HG03432 (cell line): ENCODE results near the gene C11orf58.

Experiments
- ATAC-seq: cut with Tn5 transposase; IDR thresholded peaks from one replicate; pipeline ENCODE4 v1.9.1; 2021; ENCODE audit warnings: mild to moderate bottlenecking, moderate library complexity; ENCODE audit not compliant: unreplicated experiment

Gene C11orf58

DNA sequence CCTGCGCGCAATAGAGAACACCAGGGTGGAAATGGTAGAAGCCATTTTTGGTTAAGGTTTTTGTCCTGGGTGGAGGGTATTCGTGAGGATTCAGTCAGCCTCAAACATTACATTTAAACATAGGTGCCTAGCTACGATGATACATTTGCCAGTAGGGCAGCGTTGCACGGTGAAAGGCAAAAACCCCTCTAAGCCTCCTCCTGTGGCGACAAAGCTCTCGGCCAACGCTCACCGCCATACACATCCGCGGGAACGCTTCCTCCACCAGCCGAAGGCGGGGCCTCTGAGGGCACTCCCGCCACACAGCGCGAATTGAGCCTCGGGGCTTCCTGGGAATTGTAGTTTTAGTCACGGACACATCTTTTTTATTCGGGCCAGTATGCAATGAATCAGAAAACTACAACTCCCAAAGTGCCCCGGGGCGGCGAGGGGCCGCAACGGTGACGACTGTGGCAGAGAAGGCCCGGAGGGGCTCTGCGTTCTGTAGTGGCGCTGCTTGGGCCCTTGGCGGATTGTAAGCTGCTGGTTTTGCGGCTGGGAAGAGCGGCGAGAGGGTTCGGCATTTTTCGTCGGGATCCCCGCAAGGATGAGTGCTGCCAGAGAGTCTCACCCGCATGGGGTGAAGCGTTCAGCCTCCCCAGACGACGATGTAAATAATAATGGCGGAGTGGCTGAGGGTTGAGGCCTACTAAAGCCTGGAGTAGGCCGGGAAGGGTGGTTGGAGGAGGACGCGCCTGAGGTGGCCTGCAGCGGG, at the start of gene C11orf58:
Gene C11orf58, plus strand, starts transcription at position 455 of the 754 bp plus-strand sequence. Its CDS starts 132 bp downstream, at position 587.
- peak; percentile 98 for ATAC-seq

DNA sequence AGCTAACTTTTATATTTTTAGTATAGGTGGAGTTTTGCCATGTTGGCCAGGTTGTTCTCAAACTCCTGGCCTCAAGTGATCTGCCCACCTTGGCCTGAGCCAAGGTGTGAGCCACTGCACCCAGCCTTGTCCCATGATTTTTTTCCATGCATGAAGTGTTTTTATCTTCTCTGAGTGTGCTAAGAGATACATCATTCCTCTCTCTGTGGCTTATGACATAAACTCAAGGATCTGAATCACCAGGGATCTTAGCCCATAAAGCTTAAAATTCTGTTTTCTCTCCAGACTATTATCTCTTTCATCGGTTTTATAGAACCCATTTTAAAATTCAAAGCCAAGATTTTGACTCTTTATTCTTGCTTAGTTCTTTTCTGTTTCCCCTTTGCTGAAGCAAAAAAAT, 48.4 kb upstream of the C11orf58 start:
- no peak for ATAC-seq

DNA sequence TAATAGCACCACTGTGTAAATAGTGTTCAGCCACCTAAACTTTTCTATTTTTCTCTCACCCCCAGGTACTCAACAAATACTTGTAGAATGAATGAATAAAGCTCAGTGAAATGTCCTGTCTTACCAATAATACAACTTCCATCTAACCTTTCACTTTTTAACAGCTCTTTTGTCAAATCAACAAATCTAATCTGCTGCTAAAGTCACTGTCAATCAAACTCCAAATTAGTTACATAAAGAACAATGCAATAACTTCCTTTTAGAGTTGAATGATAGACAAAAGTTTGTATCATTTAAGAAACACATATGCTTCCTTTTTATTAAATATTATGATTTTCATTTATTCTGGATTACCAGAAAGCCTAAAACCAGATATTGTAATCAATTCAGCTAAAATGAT, 34.7 kb upstream of the C11orf58 start:
- no peak for ATAC-seq

DNA sequence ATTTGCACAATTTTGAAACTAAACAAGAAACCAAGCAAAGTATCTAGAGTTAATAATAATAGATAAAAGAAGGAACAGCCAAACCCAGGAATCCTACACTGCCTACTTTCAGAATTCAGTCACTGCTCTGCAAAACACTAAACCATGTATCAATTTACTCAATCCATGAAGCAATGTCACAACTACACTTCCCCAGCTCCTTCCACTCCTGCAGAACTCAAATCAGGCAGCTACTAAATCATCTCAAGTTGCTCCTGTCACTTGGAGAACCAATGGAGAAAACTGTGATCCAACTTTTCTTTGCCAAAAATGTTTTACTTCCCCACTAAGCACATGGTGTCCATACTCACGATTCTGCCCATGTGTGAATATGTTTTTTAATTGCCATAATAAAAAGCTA, 24.9 kb upstream of the C11orf58 start:
- no peak for ATAC-seq

DNA sequence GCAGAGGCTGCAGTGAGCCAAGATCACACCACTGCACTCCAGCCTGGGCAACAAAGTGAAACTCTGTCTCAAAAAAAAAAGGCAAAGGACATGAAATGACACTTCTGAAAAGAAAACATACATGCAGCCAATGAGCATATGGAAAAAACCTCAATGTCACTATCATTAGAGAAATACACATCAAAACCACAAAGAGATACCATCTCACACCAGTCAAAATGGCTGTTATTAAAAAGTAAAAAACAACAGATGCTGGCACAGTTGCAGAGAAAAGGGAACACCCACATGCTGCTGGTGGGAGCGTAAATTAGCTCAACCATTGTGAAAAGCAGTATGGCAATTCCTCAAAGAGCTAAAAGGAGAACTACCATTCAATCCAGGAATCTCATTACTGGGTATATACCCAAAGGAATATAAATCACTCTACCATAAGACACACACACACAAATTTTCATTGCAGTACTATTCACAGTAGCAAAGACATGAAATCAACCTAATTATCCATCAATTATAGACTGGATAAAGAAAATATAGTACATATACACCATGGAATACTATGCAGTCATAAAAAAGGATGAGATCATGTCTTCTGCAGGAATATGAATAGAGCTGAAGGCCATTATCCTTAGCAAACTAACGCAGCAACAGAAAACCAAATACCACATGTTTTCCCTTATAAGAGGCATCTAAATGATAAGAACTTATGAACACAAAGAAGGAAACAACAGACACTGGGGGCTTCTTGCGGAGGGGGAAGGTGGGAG, 15.7 kb upstream of the C11orf58 start:
- no peak for ATAC-seq

DNA sequence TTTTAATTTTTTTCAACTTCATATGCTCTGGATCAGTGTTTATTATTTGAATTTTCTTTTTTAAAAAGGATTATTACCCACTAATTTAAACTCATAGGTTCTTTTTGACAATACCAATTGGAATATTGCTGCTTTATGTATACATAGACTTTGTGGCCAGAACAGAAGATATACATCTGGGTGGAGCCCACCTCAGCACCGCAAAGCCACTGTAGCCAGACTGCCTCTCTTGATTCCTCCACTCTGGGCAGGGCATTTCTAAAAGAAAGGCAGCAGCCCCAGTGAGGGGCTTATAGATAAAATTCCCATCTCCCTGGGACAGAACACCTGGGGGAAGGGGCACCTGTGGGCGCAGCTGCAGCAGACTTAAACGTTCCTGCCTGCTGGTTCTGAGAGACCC, 10.6 kb upstream of the C11orf58 start:
- ATAC-seq = no peak

DNA sequence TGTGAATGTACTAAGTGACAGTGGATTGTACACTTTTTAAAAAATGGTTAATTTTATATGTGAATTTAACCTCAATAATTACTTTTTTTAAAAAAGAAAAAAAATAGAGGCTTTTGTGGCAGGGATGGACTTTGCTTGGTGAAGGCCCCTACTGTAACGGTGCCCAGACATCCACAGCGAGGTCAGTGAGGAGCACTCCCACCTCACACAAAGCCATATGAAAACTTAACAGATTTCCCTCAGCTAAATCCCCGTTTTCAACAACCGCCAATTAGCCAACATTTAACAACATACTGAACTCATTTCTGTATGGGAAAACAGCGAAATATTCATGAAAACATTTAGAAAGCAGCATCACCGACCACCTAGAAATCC, 642 bp upstream of the C11orf58 start:
- peak; percentile 19 for ATAC-seq

DNA sequence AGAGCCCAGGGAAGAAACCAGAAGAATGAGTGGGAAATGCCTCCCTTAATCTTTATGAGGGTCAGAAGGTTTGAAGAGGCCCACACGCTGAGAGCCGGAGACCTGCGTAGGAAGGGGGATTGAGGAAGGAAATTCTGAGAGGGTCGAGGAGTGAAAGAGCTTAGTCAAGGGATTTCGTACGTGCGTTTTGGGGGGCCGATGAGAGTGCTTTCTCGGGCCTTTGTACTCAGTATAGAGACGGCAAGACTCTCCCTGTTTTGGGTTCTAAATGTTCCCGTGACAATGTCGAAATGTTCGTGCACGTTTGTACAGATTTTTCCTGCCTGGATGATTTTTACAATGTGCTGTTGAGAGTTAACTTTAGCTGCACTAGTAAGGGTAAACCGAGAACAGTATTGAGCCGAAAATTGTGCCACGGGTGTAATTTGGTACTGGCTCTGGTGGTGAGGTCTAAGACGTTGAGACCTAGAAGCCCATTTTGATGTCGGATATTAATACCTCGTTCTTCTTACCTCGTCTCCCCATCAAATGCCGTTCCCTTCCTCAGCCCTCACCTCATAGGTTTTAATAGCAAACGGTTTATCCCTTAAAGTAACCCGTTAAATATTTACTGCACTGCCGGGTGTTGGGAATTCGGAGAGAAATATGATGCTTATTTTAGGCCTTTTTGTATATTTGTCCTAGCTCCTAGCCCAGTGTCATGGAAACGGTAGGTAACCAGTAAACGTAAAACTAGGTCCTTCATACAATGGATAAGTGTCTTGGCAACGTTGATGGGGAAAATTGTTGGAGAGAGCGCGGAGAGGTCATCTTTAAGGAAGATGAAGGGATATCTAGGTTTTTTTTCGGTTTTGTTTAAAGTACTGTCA, 734 bp downstream of the C11orf58 start:
- ATAC-seq = no peak

DNA sequence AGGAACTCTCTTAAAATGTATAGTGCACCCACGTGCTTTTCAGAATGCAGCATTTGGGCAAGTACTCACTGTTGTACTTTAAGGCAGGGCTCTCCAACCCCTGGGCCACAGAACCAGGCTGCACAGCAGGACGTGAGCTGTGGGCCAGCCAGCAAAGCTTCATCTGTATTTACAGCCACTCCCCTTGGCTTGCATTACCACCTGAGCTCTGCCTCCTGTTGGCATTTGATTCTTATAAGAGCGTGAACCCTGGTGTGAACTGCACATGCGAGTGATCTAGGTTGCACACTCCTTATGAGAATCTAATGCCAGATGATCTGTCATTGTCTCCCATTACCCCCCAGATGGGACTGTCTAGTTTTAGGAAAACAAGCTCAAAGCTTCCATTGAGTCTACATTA, 3.0 kb downstream of the C11orf58 start:
- no peak for ATAC-seq

DNA sequence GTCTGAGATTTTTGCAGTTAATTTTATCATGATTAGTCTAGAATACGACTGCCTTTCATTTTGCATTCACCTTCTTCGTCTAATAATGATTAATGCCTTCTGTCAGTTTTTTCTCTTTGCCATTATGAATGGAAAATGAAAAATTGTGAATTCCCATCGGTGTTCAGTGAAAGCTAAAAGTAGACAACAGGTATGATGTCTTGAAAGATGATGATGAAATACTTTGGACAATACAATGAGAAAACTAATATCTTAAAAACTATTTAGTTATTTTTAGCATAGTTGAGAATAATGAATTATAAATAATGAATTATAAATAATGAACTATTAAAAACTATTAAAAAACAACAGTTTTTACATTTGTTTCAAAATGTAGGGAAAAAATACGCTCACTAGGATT, 5.0 kb downstream of the C11orf58 start:
- ATAC-seq = no peak

DNA sequence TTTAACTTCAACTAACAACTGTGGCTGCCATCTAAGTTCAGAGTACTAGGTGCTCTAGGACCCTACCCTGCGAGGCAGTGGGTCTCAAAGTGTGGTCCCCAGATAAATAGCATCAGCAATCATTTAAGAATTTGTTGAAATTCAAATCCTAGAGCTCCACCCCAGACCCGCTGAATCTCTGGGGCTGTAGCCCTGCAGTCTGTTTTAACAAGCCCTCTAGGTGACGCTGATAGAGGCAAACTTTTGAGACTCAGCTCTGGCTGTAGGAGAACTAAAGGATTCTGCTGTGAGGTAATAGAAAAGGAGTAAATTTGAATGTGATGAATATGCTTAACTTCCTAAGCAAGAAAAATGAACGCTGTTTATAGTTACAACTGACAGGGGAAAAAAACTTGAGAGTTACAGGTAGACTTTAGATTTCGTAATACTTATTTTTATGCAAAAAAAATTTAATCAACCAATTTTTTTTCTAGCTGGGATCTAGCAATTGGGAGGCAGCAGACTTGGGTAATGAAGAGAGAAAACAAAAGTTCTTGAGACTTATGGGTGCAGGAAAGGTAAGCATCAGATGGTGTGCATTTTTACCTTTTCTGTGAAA, 5.8 kb downstream of the C11orf58 start:
- ATAC-seq = no peak

DNA sequence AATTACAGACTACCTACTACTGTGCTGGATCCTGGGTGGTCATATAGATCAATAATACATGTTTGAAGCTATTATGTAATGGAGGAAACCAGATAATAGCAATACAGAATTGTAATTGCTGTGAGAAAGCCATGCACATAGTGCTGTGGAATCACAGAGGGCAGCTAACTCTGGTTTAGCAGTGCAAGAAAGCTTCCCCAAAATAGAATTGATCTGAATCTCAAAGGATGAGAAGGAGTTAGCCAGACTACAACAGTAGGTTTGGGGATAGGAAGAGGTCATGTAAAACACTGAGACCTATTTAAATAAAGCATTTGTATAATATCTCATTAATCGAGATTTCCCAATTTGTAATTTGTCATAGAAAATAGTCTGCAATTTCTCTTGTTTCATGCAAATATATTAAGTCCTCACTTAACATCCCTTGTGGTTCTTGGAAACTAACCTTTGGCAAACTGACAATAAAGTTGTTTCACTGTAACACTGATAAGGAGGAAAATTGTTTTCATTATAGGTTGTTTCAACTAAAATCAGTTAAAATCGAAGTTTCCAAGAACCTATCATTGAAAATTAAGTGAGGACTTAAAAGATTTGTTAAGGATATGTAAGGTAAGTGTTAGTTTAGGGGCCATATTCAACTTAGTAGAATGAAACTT, 7.6 kb downstream of the C11orf58 start:
- ATAC-seq = no peak

DNA sequence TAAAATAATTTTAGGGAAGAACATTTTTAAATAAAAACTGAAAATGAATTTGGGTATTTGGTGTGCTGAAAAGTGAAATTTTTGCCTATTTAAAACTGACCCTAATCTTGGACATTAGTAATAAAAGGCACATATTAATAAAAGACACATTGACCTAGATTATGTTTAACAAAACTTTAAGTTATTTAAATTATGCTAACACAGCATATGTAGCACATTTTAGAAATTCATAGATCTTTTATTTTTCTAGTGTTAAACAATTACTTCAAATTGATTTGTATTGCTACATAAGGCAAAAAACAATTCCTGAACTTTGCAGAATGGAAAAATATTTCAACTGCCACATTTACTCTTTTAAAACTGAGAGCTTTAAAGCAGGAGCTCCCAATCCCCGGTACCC, 10.6 kb downstream of the C11orf58 start:
- no peak for ATAC-seq

DNA sequence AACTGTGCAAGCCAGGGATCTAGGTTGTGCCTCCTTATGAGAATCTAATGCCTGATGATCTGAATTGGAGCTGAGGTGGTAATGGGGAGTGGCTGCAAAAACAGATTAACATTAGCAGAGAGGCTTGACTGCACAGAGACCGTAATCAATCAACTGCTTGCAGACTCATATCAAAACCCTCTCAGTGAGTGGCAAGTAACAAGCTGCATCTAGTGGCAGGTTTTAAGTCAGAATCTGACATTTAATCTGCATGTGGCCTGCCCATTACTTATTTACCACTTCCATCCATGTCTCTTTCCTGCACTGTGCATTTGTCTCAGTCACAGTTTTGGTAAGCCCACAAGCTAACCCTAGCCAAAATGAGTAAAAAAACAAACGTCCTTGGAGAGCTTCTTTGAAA, 11.2 kb downstream of the C11orf58 start:
- peak; percentile 67 for ATAC-seq

DNA sequence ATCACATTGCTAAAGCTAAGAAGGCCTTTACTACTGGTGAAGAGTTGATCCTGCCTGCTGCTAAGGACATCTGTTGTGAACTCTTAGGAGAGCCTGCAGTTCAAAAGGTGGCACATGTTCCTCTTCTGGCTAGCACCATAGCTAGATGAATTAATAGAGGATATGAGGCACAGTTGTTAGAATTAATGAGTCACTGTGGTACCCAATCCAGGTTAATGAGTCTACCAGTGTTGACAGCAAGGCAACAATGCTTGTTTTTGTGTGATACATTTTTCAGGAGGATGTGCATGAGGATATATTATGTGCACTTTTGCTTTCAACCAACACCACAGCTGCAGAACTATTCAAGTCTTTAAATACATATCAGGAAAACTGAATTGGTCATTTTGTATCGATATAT, 12.0 kb downstream of the C11orf58 start:
- peak; percentile 44 for ATAC-seq

DNA sequence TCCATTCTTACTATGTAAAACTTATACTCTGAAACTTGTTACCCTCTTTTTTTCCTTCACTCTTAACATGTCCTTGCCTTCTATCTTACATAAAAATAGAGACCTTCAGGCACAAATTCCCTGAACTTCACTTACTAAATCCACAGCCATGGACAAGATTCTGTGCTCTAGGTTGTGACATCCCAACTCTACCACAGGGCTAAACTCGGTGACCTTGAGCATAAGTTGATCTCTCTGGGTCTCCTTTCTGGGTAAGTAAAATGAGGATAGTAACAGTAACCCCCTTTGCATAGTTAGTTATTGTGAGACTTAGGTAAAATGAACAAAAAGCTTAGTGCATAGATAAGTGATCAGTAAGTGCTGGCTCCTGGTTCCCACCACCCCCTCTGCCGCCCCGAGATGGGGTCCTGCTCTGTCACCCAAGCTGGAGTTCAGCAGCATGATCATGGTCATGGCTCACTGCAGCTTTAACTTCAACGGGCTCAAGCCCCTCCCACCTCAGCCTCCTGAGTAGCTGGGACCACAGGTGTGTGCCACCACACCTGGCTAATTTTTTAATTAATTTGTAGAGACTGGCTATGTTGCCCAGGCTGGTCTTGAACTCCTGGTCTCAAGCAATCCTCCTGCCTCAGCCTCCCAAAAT, 20.1 kb downstream of the C11orf58 start:
- no peak for ATAC-seq

DNA sequence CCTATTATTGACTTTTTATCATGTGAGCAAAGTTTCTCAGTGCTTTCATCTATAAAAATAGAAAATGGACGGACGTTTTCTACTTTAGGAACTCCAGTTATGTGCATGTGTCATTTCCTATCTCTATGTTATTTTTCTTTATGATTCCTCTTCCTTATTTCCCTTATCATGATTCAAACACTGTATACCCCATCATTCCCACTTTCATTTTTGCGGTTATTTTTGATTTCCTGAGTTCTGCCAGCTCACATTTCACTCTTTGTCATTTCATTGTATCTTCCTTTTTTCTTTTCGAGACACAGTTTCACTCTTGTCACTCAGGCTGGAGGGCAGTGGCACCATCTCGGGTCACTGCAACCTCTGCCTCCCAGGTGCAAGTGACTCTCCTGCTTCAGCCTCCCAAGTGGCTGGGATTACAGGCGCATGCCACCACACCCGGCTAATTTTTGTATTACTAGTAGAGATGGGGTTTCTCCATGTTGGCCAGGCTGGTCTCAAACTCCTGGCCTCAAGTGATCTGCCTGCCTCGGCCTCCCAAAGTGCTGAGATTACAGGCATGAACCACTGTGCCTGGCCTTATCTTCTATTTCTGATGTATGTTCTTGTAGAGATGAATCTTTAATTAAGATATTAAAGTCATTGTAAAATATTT, 21.5 kb downstream of the C11orf58 start:
- no peak for ATAC-seq

DNA sequence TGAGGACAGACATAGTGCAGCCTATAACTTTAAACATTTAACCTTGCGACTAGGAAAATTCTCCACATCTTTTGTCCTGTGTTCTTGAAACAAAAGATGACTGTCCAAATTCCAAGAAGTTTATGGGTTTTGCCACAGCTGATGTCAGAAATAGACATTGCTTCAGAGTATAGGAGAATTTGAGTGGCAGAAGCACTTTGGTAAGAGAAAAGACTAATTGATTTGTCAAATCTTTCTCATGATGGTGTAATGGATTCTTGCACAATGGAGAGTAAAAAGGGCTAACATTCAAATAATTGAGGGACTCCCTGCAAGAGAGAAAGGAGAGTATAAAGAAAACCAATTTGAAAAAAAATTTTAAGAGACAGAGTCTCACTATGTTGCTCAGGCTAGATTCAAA, 25.3 kb downstream of the C11orf58 start:
- no peak for ATAC-seq

DNA sequence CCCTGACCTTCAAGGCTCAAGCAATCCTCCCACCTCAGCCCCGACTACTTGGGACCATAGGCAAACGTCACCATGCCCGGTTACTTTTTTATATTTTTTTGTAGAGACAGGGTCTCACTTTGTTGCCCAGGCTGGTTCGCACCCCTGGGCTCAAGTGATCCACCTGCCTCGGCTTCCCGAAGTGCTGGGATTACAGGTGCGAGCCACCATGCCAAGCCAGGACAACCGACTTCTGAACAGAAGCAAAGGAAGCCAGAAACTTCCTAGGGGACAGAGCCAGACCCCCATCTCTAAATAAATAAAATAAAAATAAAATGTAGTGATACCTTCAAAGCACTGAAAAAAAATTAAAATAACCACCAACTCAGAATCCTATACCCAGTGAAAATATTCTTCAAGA, 26.4 kb downstream of the C11orf58 start:
- no peak for ATAC-seq

DNA sequence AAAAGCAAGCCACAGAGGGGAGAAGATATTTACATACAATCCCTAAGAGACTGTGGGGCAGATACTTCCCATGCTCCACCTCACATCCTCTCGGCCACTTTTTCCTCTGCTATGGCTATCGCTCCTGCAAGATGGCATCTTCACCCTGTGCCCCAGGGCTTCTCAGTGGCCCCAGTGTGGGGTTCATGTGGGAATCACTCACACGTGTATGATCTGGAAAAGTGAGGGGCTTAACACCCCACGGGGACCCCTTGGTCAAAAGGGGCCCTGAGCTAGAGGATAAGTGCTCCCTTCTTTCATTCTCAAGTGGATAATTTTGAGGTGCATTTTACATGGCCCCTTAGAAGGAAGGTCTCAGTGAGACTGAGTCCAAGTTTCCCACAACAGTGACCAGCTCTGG, 28.7 kb downstream of the C11orf58 start:
- no peak for ATAC-seq
